Measurements from ENCODE around the gene SMARCA1.

- TF ChIP-seq POLR2A (IDR thresholded peaks at IDR 0.05) (no peak), CTCF (IDR thresholded peaks at IDR 0.05) (no peak)
Observed at GRCh38 chrX:129497146-129497843, 26.0 kb downstream of the SMARCA1 start.

All from uterus (tissue), 2 donors.